Neuronal stem cell (in vitro differentiated cells): ENCODE measurements around the gene RAP2B.

Source experiments
- DNase-seq: peaks from one replicate; pipeline ENCODE4 v3.0.0-alpha.2; 2013; ENCODE audit warnings: low spot score
- H2AFZ ChIP-seq: one replicate; pipeline ENCODE4 v1.6.1; 2013; ENCODE audit warnings: mild to moderate bottlenecking, low read length, inconsistent platforms
- H2AK5ac ChIP-seq: 2 replicates; pipeline ENCODE4 v1.6.1; 2013; ENCODE audit warnings: low read depth, mild to moderate bottlenecking, inconsistent platforms, low read length, moderate library complexity, mixed read lengths
- H2BK120ac ChIP-seq: 2 replicates; pipeline ENCODE4 v1.6.1; 2013; ENCODE audit warnings: low read depth, mild to moderate bottlenecking, inconsistent platforms, low read length, moderate library complexity, mixed read lengths
- H2BK12ac ChIP-seq: one replicate; pipeline ENCODE4 v1.6.1; 2013; ENCODE audit warnings: low read length, inconsistent platforms
- H2BK15ac ChIP-seq: 2 replicates; pipeline ENCODE4 v1.6.1; 2013; ENCODE audit warnings: mild to moderate bottlenecking, low read length, inconsistent platforms, mixed read lengths
- H2BK5ac ChIP-seq: one replicate; pipeline ENCODE4 v1.6.1; 2013; ENCODE audit warnings: inconsistent platforms, mild to moderate bottlenecking, low read length, moderate library complexity
- H3K14ac ChIP-seq: one replicate; pipeline ENCODE4 v1.6.1; 2013; ENCODE audit warnings: low read length, inconsistent platforms
- H3K18ac ChIP-seq: 2 replicates; pipeline ENCODE4 v1.6.1; 2013; ENCODE audit warnings: low read length, inconsistent platforms
- H3K23ac ChIP-seq: 2 replicates; pipeline ENCODE4 v1.6.1; 2013; ENCODE audit warnings: low read depth, mild to moderate bottlenecking, mixed read lengths, low read length, inconsistent platforms; ENCODE audit not compliant: poor library complexity
- H3K27ac ChIP-seq: replicated peaks from 3 replicates; pipeline ENCODE4 v1.5.1; 2013; ENCODE audit warnings: low read length, inconsistent platforms
- H3K27me3 ChIP-seq, 3 experiments: 2 replicates each; pipeline ENCODE4 v1.6.1; 2013; ENCODE audit warnings: low read length in 3 of 3, mild to moderate bottlenecking in 2 of 3, inconsistent platforms in 1 of 3, low read depth in 1 of 3, mixed read lengths in 1 of 3, moderate library complexity in 1 of 3; ENCODE audit not compliant: control insufficient read depth in 3 of 3, insufficient read depth in 3 of 3
- H3K36me3 ChIP-seq, 2 donors: replicated peaks in 1 of 2; 2 replicates each; pipeline ENCODE4 v1.6.1; 2013; ENCODE audit warnings: low read length in 2 of 2; ENCODE audit not compliant: control insufficient read depth in 2 of 2, insufficient read depth in 2 of 2
- H3K4ac ChIP-seq: 2 replicates; pipeline ENCODE4 v1.6.1; 2013; ENCODE audit warnings: inconsistent platforms, mild to moderate bottlenecking, low read length, moderate library complexity
- H3K4me1 ChIP-seq, 2 donors: 1 replicate in 1 of 2; 2 replicates in 1 of 2; pipeline ENCODE4 v1.6.1; 2013; ENCODE audit warnings: low read length in 2 of 2, low read depth in 1 of 2; ENCODE audit not compliant: control insufficient read depth in 2 of 2, insufficient read depth in 1 of 2
- H3K4me2 ChIP-seq: one replicate; pipeline ENCODE4 v1.6.1; 2013; ENCODE audit warnings: mild to moderate bottlenecking, low read length, inconsistent platforms; ENCODE audit not compliant: insufficient read depth, poor library complexity, severe bottlenecking
- H3K4me3 ChIP-seq, 2 donors: 2 replicates each; pipeline ENCODE4 v1.5.1; 2013; ENCODE audit warnings: low read length in 2 of 2, mild to moderate bottlenecking in 2 of 2, inconsistent platforms in 1 of 2, moderate library complexity in 1 of 2
- H3K79me1 ChIP-seq: one replicate; pipeline ENCODE4 v1.6.1; 2013; ENCODE audit warnings: low read depth, mild to moderate bottlenecking, inconsistent platforms, low read length, moderate library complexity
- H3K9ac ChIP-seq: one replicate; pipeline ENCODE4 v1.6.1; 2013; ENCODE audit warnings: mild to moderate bottlenecking, low read depth, low read length, inconsistent platforms; ENCODE audit not compliant: poor library complexity
- H3K9me3 ChIP-seq, 2 donors: replicated peaks in 1 of 2; 2 replicates each; pipeline versions ENCODE3 to v1.6.1; 2013; ENCODE audit warnings: low read length in 2 of 2, mild to moderate bottlenecking in 2 of 2, inconsistent platforms in 1 of 2, low read depth in 1 of 2, mixed read lengths in 1 of 2, moderate library complexity in 1 of 2; ENCODE audit not compliant: control insufficient read depth in 2 of 2, insufficient read depth in 1 of 2
- H4K8ac ChIP-seq: one replicate; pipeline ENCODE4 v1.6.1; 2013; ENCODE audit warnings: low read depth, mild to moderate bottlenecking, inconsistent platforms, low read length, moderate library complexity
- H4K91ac ChIP-seq: one replicate; pipeline ENCODE4 v1.6.1; 2013; ENCODE audit warnings: low read length, low read depth, mild to moderate bottlenecking, inconsistent platforms; ENCODE audit not compliant: poor library complexity
- WGBS, 2 donors: extraction: QIAGEN DNeasy Blood & Tissue Kit; methylation state at CpG; one replicate each; pipeline ENCODE4 v1.1.7; 2013; ENCODE audit warnings: missing lambda C conversion rate in 2 of 2, mixed read lengths in 1 of 2; ENCODE audit not compliant: insufficient read length in 2 of 2, insufficient replicate concordance in 1 of 2; ENCODE audit errors: extremely low coverage in 2 of 2; 5-methylcytosine and 5-hydroxymethylcytosine counted together

Gene RAP2B

GRCh38 chr3:153127788-153128187 lies 34.2 kb upstream of the RAP2B start:
- DNase-seq, result no peak
- no peak overlapping the region for H3K4me3 ChIP-seq
- no peak overlapping the region for H2BK12ac ChIP-seq
- H3K27ac ChIP-seq, result no peak overlapping the region
- H2BK120ac ChIP-seq, result no peak overlapping the region
- H3K27me3 ChIP-seq, result no peaks in the 10 kb centered on the region
- WGBS, 2 donors, result no CpG with 5 or more reads among the region's 1 CpG
- no peak overlapping the region for H3K4ac ChIP-seq
- no peak overlapping the region for H2BK15ac ChIP-seq
- H2AK5ac ChIP-seq, result no peak overlapping the region
- no peak overlapping the region for H4K8ac ChIP-seq
- H3K4me2 ChIP-seq, result no peak overlapping the region
- H4K91ac ChIP-seq, result no peak overlapping the region
- no peaks in the 10 kb centered on the region for H3K4me1 ChIP-seq
- H2AFZ ChIP-seq, result no peak overlapping the region
- no peaks in the 10 kb centered on the region for H3K79me1 ChIP-seq
- no peak overlapping the region for H3K18ac ChIP-seq
- no peaks in the 10 kb centered on the region for H3K36me3 ChIP-seq
- no peak overlapping the region for H3K23ac ChIP-seq
- no peak overlapping the region for H2BK5ac ChIP-seq
- H3K14ac ChIP-seq, result no peak overlapping the region
- no peaks in the 10 kb centered on the region for H3K9me3 ChIP-seq
- H3K9ac ChIP-seq, result no peak overlapping the region

- Histone ChIP-seq H3K4me3 (no peak overlapping the region), H2BK120ac (no peak overlapping the region), H2BK5ac (no peak overlapping the region), H3K4me1 (no peaks in the 10 kb centered on the region), H3K23ac (no peak overlapping the region), H3K27ac (no peak overlapping the region), H2AFZ (no peak overlapping the region), H3K27me3 (no peaks in the 10 kb centered on the region), H2BK12ac (no peak overlapping the region), H3K9me3 (no peaks in the 10 kb centered on the region), H3K18ac (no peak overlapping the region), H3K4me2 (no peak overlapping the region), H4K8ac (no peak overlapping the region), H3K4ac (no peak overlapping the region), H2AK5ac (no peak overlapping the region), H3K9ac (no peak overlapping the region), H3K79me1 (no peaks in the 10 kb centered on the region), H3K36me3 (no peaks in the 10 kb centered on the region), H4K91ac (no peak overlapping the region), H2BK15ac (no peak overlapping the region), H3K14ac (no peak overlapping the region)
- no peak for DNase-seq
- no CpG with 5 or more reads among the region's 11 CpGs for WGBS, 2 donors
Measured at GRCh38 chr3:153129426-153129825, 32.6 kb upstream of the RAP2B start.

GRCh38 chr3:153129866-153130265 lies 32.2 kb upstream of the RAP2B start:
- Histone ChIP-seq H3K18ac (no peak overlapping the region), H3K4ac (no peak overlapping the region), H3K4me2 (no peak overlapping the region), H3K9me3 (no peaks in the 10 kb centered on the region), H3K79me1 (no peaks in the 10 kb centered on the region), H2BK120ac (no peak overlapping the region), H3K23ac (no peak overlapping the region), H3K4me3 (no peak overlapping the region), H2BK12ac (no peak overlapping the region), H3K4me1 (no peaks in the 10 kb centered on the region), H2BK15ac (no peak overlapping the region), H2BK5ac (no peak overlapping the region), H3K27me3 (no peaks in the 10 kb centered on the region), H2AK5ac (no peak overlapping the region), H3K27ac (no peak overlapping the region), H3K9ac (no peak overlapping the region), H3K36me3 (no peaks in the 10 kb centered on the region), H4K8ac (no peak overlapping the region), H4K91ac (no peak overlapping the region), H2AFZ (no peak overlapping the region), H3K14ac (no peak overlapping the region)
- DNase-seq, result no peak
- no CpG with 5 or more reads among the region's 3 CpGs for whole genome bisulfite sequencing, 2 donors

DNA sequence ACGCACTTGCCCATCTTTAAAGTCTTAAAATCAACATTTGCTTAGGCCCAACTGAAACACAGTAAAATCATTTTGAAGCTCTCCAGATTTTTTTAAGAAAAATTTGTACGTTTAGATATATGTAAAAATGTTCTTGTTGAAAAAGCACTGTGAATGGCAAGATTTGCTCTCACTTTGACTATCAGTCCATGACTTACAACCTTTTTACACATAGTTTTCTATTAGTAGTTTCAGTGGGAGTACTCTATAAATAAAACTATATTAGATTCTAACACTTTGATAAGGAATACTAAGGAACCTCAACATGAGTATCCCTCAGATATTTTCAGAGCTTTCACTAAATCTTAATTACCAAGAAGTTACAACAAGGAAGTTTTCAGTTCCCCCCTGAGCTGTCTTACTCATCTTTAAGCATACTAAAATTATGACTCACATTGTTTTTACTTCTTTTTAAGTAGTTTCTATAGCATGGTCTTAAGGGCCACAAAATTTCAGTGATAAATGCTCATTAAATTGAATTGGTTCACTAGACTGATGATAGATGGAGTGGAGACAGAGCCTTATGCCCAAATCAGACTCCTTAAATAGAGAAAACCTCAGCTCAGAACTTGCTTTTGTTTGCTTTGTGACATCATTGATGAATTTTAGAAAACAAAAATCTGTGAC lies 31.6 kb upstream of the RAP2B start:
- Histone ChIP-seq H3K27me3 (no peaks in the 10 kb centered on the region), H3K27ac (no peak overlapping the region), H2BK120ac (no peak overlapping the region), H3K4me3 (no peak overlapping the region), H2AFZ (no peak overlapping the region), H2BK12ac (no peak overlapping the region), H4K8ac (no peak overlapping the region), H3K36me3 (no peaks in the 10 kb centered on the region), H3K14ac (no peak overlapping the region), H2BK5ac (no peak overlapping the region), H3K4ac (no peak overlapping the region), H3K9ac (no peak overlapping the region), H3K23ac (no peak overlapping the region), H2BK15ac (no peak overlapping the region), H4K91ac (no peak overlapping the region), H2AK5ac (no peak overlapping the region), H3K4me1 (no peaks in the 10 kb centered on the region), H3K9me3 (no peaks in the 10 kb centered on the region), H3K79me1 (no peaks in the 10 kb centered on the region), H3K18ac (no peak overlapping the region), H3K4me2 (no peak overlapping the region)
- no CpG with 5 or more reads among the region's 2 CpGs for whole genome bisulfite sequencing, 2 donors
- DNase-seq, result no peak
